Ascending aorta (tissue), 2 donors: Measurements from ENCODE around the gene RBP5. TPM values are rescaled to one million over a fixed set of nuclear protein-coding genes. Genes with fewer than 3 reads are reported as not detected.

ENCODE experiments used
- DNase-seq, 2 donors: peaks; one replicate each; pipeline ENCODE4 v3.0.0-alpha.2; 2019; ENCODE audit warnings: low spot score in 2 of 2
- H3K27ac ChIP-seq, 2 donors: fragments of 200-600 bp; sonication (generic); one replicate each; pipeline ENCODE4 v1.5.1; 2016 to 2017; ENCODE audit warnings: mild to moderate bottlenecking in 1 of 2
- H3K27me3 ChIP-seq: fragments of 200-600 bp; sonication (generic); one replicate; pipeline ENCODE4 v1.5.1; 2017
- H3K36me3 ChIP-seq, 2 donors: fragments of 200-600 bp; sonication (generic); one replicate each; pipeline ENCODE4 v1.5.1; 2016
- H3K4me1 ChIP-seq, 2 donors: fragments of 200-600 bp; sonication (generic); one replicate each; pipeline ENCODE4 v1.5.1; 2016 to 2017; ENCODE audit warnings: mild to moderate bottlenecking in 1 of 2
- H3K4me3 ChIP-seq, 2 donors: fragments of 200-600 bp; sonication (generic); one replicate each; pipeline ENCODE4 v1.5.1; 2016 to 2017; ENCODE audit warnings: mild to moderate bottlenecking in 1 of 2
- H3K9me3 ChIP-seq, 2 donors: fragments of 200-600 bp; sonication (generic); one replicate each; pipeline ENCODE4 v1.5.1; 2016
- CTCF ChIP-seq, 3 experiments: fragments of 200-600 bp in 2 of 3; fragments of 450-650 bp in 1 of 3; sonication (generic) in 2 of 3; IDR thresholded peaks; one replicate each; pipeline ENCODE4 v1.5.1; 2016 to 2019; ENCODE audit warnings: antibody characterized with exemption in 3 of 3, mild to moderate bottlenecking in 1 of 3, moderate library complexity in 1 of 3
- intact Hi-C: fragments of 100-400 bp; cut with DNase I; formaldehyde crosslinking; loops from one replicate; pipeline ENCODE4 v1.15.1; 2023
- total RNA-seq: library from RNA; depleted of rRNA; stranded (reverse); fragments of >200 nt; gene quantifications from one replicate; pipeline ENCODE4 v1.1.0, GENCODE V29; 2016

The RBP5 gene
- total RNA-seq, 1 donor from 2014 or later: 0.96 TPM

- no peaks in the 10 kb centered on the region for H3K4me1 ChIP-seq
- TF ChIP-seq CTCF (IDR thresholded peaks at IDR 0.05): no peak
- no peak overlapping the region for H3K27ac ChIP-seq
- no peaks in the 10 kb centered on the region for H3K9me3 ChIP-seq
- no peaks in the 10 kb centered on the region for H3K27me3 ChIP-seq
- peaks cover 13 to 41% of the 10 kb centered on the region in 2 donors for H3K36me3 ChIP-seq
- intact Hi-C loops: no loop called here
- no peak overlapping the region for H3K4me3 ChIP-seq
- DNase-seq: no peak
Measured at GRCh38 chr12:7099290-7099996, 29.2 kb downstream of the RBP5 start.

GRCh38 chr12:7096979-7097378 is 31.7 kb downstream of the RBP5 start:
- TF ChIP-seq CTCF (IDR thresholded peaks at IDR 0.05): no peak
- Histone ChIP-seq H3K4me1 (peaks cover 0 to 5% of the 10 kb centered on the region in 2 donors), H3K27ac (no peak overlapping the region), H3K4me3 (no peak overlapping the region), H3K27me3 (no peaks in the 10 kb centered on the region), H3K36me3 (peaks cover 13 to 33% of the 10 kb centered on the region in 2 donors), H3K9me3 (no peaks in the 10 kb centered on the region)
- peak in 1 of 2 donors; percentile 49 for DNase-seq
- intact Hi-C loops: no loop called here

- peak in 1 of 2 donors; percentile 60 for DNase-seq
- intact Hi-C loops: no loop called here
Measured at GRCh38 chr12:7096006-7096932, 32.4 kb downstream of the RBP5 start.

GRCh38 chr12:7093892-7094291 is 34.8 kb downstream of the RBP5 start:
- intact Hi-C loops: loop anchor here (5.0 kb wide), 1 partner anchor 77 kb away; the partner anchor contains the start of gene LPCAT3
- no peak overlapping the region for H3K27ac ChIP-seq
- H3K9me3 ChIP-seq: no peaks in the 10 kb centered on the region
- H3K4me3 ChIP-seq: no peak overlapping the region
- no peak for TF ChIP-seq CTCF (IDR thresholded peaks at IDR 0.05)
- peak in 1 of 2 donors; percentile 61 for DNase-seq
- peaks cover 0 to 12% of the 10 kb centered on the region in 2 donors for H3K4me1 ChIP-seq
- H3K27me3 ChIP-seq: no peaks in the 10 kb centered on the region
- H3K36me3 ChIP-seq: peaks cover 6 to 26% of the 10 kb centered on the region in 2 donors

More at GRCh38 chr12:7096006-7096932, 32.4 kb downstream of the RBP5 start:
- no peak for TF ChIP-seq CTCF (IDR thresholded peaks at IDR 0.05)
- H3K36me3 ChIP-seq: peaks cover 7 to 28% of the 10 kb centered on the region in 2 donors
- no peaks in the 10 kb centered on the region for H3K27me3 ChIP-seq
- H3K4me1 ChIP-seq: peaks cover 0 to 8% of the 10 kb centered on the region in 2 donors
- H3K4me3 ChIP-seq: no peak overlapping the region
- no peak overlapping the region for H3K27ac ChIP-seq
- no peaks in the 10 kb centered on the region for H3K9me3 ChIP-seq

- DNase-seq: peak in 1 of 2 donors; percentile 47
- no peaks in the 10 kb centered on the region for H3K27me3 ChIP-seq
- no peak for TF ChIP-seq CTCF (IDR thresholded peaks at IDR 0.05)
- intact Hi-C loops: loop anchor here (5.0 kb wide), 1 partner anchor 76 kb away; the partner anchor contains the start of gene LPCAT3
- H3K36me3 ChIP-seq: peaks cover 10 to 27% of the 10 kb centered on the region in 2 donors
- H3K4me1 ChIP-seq: peaks cover 0 to 12% of the 10 kb centered on the region in 2 donors
- peak overlapping the region; percentile 77 to 79 for H3K27ac ChIP-seq
- H3K9me3 ChIP-seq: no peaks in the 10 kb centered on the region
- no peak overlapping the region for H3K4me3 ChIP-seq
Measured at GRCh38 chr12:7093486-7093885, 35.2 kb downstream of the RBP5 start.
